Fibroblast of villous mesenchyme (primary cell): Measurements from ENCODE around the gene KCNMA1. TPM values are rescaled to one million over a fixed set of nuclear protein-coding genes. Genes with fewer than 3 reads are reported as not detected.

Experiments used
- DNase-seq: peaks from one replicate; pipeline ENCODE4 v3.0.0-alpha.2; 2010; ENCODE audit warnings: low read depth
- H3K4me3 ChIP-seq: 2 replicates; pipeline ENCODE4 v1.5.1; 2011; ENCODE audit warnings: low read depth, mild to moderate bottlenecking, low read length
- total RNA-seq: library from RNA; depleted of rRNA; stranded (reverse); fragments of >200 nt; gene quantifications from 2 replicates; pipeline ENCODE4 v1.2.3, GENCODE V29; 2012
- TF ChIP-seq, protein P1 (sequence below): IDR thresholded peaks from 2 replicates; pipeline ENCODE4 v1.5.1; 2012; ENCODE audit warnings: low read depth, mild to moderate bottlenecking, low read length; ENCODE audit not compliant: insufficient read depth

Gene KCNMA1
- total RNA-seq, 1 donor: 36.7 TPM

DNA sequence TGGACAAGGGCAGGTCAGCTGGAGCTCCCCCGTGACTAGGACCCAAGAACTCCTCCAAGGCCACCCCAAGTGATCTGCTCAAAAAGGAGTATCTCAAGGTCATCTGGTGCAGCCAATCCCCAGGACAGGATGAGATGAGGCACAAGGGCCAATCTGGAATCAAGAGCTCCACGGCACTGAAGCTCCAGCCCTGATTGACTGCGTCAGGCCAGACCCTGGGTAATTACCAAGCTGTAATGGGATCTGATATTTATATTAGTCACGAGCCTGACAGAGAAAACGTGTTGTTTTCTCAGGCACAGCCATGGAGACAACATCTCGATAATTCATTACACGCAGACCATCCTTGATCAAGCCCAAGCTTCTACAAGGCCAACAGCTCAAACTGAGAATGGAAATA lies 4.2 kb downstream of the KCNMA1 start:
- H3K4me3 ChIP-seq: no peak overlapping the region
- no peak for DNase-seq
- TF ChIP-seq, protein P1, sequence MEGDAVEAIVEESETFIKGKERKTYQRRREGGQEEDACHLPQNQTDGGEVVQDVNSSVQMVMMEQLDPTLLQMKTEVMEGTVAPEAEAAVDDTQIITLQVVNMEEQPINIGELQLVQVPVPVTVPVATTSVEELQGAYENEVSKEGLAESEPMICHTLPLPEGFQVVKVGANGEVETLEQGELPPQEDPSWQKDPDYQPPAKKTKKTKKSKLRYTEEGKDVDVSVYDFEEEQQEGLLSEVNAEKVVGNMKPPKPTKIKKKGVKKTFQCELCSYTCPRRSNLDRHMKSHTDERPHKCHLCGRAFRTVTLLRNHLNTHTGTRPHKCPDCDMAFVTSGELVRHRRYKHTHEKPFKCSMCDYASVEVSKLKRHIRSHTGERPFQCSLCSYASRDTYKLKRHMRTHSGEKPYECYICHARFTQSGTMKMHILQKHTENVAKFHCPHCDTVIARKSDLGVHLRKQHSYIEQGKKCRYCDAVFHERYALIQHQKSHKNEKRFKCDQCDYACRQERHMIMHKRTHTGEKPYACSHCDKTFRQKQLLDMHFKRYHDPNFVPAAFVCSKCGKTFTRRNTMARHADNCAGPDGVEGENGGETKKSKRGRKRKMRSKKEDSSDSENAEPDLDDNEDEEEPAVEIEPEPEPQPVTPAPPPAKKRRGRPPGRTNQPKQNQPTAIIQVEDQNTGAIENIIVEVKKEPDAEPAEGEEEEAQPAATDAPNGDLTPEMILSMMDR: no peak

DNA sequence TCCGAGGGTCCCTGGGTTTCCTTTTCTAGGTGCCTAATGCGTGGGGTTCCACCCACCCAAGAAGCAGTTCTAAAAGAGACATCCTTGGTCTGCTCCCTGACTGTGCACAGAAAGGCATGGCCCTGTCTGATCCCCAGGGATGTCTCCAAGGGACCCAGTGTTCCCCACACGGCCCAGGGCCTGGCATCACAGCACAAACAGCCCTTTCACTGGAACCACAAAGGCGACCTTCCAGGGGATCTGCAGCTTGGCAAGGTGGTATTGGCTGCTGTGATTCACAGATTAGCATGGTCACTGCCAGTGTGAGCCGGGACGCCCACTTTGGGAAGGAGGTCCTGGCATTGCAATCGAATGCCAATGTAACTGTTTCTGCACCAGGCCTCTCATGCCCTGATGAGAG lies 6.4 kb downstream of the KCNMA1 start:
- DNase-seq: no peak
- no peak overlapping the region for H3K4me3 ChIP-seq
- TF ChIP-seq, protein P1: no peak

DNA sequence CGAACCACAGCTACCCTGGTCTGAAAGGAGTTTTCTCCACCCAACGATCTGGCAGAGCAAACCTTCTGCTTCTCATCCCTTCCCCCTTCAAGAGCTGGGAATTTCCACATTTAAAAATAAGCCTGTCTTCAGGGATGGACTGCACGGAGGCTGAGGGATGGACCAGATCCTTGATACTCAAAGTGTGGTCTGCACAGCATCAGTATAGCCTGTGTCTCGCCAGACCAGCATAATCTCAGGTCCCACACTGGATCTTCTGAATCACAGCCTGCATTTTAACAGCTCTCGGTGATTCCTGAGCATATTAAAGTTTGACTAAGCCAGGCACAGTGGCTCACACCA lies 7.1 kb downstream of the KCNMA1 start:
- H3K4me3 ChIP-seq: no peak overlapping the region
- TF ChIP-seq, protein P1: no peak
- no peak for DNase-seq

DNA sequence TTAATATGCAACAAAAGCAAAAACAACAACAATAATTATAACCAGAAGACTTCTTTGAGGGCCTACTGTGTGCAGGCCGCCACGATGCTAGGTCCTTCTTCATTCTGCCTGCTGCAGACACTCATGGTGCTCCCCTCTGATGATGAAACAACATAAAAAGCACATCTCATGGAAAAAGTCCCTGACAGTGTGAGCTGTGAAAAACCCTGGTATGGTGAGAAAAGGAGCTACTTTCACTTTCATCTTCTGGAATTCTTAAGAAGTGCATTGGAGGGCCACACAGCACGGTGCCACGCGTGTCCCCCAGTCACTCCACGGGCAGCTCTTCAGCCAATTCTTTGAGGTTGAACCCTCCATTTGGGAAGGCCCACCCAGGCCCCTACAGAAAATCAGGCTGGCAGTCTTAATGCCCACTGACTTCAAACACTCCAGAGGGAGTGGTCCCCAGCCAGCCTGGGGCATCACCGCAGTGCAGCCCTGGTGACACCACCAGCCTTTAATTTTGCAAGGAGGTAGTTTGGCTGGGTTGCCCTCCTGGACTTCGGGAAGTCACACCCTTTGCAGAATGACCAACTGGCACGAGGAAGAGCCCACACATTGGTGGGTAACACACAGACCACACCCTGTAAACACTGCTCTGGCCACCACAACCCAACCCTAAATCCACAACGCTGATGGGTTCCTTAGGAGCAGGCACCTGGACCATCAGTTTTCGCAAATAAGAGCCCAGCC lies 7.7 kb downstream of the KCNMA1 start:
- TF ChIP-seq, protein P1: no peak
- DNase-seq: peak; percentile 73
- no peak overlapping the region for H3K4me3 ChIP-seq

DNA sequence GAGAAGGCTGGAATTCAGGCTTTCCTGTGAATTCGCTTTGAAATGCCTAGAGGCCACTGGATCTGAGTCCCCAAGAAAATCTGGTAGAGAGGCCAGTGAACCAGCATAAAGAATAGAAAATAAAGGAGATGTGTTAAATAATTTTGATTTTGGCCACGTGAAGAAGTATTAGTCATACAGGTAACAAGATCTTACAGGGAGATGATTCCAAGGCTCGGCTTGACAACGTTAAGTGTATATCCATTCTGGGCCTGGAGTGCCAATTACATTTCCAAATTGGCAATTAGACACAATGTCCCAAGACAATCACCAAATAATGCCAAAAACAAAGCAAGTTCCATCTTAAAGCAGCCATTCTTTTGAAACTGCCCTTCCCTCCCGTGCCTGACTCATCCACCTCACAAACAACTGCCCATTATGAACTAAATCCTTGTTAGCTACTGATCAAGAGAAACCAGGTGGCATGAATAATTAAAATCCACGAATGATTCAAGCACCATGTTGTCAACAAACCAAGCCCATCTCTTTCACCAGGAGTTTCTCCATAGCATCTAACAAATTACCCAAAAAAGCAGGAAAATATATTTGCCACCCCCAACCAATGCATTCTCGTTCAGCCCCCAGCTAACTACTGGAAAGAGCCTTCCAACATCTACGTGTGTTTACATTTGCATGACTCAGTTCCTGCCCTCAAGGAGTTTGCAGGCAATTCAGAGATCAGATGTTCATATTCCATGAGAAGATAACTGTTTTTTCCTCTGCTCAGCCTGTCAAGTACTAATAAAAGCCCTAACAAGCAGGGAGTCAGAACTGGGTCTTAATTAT lies 8.5 kb downstream of the KCNMA1 start:
- TF ChIP-seq, protein P1: no peak
- H3K4me3 ChIP-seq: no peak overlapping the region
- peak; percentile 20 for DNase-seq

- TF ChIP-seq, protein P1: no peak
- no peak overlapping the region for H3K4me3 ChIP-seq
- peak; percentile 50 for DNase-seq
Observed at GRCh38 chr10:77626266-77626935, 11.2 kb downstream of the KCNMA1 start.
